Stimulated activated CD8-positive, alpha-beta memory T cell treated with anti-CD3 and anti-CD28 coated beads, Interleukin-7, amount 100 ng/mL, for 48 hours (primary cell): ENCODE data around the gene EVI5.
"Not testable (repeated sequence)": the region's sequence is repeated elsewhere in the genome, so short reads cannot be mapped to it uniquely, and the experiment has no call there.

Experiments used
- DNase-seq, 2 donors: peaks; one replicate each; pipeline ENCODE4 v3.0.0-alpha.2; 2020; ENCODE audit warnings: low read depth in 1 of 2; ENCODE audit errors: extremely low read depth in 1 of 2

EVI5 gene

GRCh38 chr1:92749024-92749634, 35.8 kb downstream of the EVI5 start:
- no peak for DNase-seq

DNA sequence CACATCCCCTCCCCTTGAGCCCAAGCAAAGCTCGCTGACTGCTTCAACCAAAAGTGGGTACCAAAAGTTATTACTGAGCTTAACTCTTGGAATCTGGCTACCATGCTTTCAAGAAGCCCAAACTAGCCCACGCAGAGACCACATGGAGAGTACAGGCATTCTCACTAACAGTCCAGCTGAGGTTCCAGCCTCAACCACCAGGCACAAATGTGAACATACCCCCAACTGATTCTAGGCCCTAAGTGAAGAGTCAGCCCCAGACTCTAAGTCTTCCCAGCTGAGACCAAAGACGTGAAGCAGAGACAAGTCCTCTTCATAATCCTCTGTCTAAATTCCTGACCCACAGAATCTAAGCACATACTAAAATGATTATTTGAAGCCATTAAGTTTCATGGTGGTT, 36.8 kb downstream of the EVI5 start:
- DNase-seq, result no peak

GRCh38 chr1:92747735-92748134, 37.2 kb downstream of the EVI5 start:
- DNase-seq, result no peak

DNA sequence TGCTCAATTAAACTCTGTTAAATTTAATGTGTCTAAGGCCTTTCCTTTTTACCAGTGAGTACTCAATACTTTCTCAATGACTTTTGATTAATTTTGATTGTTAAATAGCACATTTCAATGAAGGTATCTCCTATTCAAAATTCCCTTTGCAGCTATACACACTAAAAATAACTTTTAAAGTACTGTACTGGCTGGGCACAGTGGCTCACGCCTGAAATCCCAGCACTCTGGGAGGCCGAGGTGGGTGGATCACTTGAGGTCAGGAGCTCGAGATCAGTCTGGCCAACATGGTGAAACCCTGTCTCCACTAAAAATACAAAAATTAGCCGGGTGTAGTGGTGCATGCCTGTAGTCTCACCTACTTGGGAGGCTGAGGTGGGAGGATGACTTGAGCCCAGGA, 38.7 kb downstream of the EVI5 start:
- not testable (repeated sequence) for DNase-seq

- no peak for DNase-seq
Observed at GRCh38 chr1:92743221-92743620, 41.7 kb downstream of the EVI5 start.

DNA sequence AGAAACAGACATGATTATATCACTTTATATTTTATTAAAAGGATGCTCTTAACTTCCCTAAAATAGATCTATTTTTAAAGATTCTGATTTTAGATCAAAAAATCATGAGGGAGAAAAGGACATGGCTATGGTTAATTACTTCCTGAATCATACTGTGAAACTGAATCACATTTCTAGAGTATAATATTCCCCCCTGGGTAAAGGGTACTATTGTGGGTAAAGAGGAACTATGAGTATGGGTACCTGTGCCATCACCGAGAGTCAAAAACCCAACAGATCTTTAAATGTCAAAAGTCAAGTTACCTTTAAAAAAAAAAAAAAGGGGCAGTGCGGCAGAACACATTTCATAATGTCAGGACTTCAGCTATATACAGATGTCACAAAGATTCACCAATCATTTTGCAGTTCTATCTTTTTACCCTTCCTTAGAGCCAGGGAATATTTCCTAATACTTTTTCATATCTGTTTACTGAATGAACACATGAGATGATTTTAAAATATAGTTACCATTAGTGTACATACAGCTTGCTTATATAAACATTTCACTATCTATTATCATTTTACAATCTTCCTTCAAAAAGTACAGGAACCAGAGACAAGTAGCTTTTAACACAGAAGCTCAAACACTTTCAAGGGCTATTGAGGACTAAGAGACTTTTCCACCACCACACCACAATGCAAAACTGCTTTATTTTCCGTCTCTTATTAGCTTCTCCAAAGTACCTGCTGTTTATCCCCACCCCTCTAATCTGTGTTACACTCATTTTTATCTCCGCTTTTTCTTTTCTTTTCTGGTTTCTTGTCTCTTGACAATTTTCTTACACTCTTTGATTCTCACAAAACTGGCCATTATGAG, 45.0 kb downstream of the EVI5 start:
- DNase-seq, result no peak

GRCh38 chr1:92736395-92736794, 48.5 kb downstream of the EVI5 start:
- DNase-seq, result no peak

DNA sequence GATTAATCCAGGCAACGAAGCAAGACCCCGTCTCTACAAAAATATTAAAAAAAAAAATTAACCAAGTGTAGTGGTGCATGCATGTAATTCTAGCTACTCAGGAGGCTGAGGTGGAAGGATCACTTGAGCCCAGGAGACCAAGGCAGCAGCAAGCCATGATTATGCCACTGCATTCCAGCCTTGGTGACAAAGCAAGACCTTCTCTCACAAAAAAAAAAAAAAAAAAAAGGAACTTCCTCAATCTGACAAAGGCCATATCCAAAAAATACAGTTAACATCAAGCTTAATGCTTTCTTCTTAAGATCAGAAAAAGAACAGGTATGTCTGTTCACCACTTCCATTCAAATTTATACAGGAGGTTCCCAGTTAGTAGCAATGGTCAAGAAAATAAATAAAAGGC, 54.4 kb downstream of the EVI5 start:
- DNase-seq, result no peak

DNA sequence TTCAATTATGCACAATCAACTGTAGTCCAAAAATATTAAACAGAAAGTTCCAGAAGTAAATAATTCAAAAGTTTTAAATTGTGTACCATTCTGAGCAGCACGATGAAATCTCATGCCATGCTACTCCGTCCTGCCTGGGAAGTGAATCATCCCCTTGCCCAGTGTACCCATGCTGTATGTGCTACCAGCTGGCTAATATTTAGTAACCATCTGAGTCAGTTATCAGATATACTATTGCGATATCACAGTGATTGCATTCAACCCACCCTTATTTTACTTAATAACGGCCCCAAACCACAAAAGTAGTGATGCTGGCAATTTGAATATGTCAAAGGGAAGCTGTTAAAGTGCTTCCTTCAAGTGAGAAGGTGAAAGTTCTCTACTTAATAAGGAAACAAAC, 56.2 kb downstream of the EVI5 start:
- DNase-seq, result no peak

DNA sequence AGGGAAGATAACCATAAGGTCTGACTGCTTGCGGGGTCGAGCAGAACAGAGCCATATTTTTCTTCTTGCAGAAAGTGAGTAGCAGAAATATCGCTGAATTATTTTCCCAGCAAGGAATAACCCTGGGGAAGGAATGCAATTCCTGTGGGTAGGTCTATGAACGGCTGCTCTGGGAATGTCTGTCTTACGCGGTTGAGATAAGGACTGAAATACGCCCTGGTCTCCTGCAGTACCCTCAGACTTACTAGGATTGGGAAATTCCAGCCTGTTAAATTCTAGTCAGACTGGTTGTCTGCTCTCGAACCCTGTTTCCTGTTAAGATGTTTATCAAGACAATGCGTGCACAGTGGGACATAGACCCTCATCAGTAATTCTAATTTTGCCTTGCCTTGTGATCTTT, 61.2 kb downstream of the EVI5 start:
- DNase-seq, result not testable (repeated sequence)

GRCh38 chr1:92721886-92722285, 63.0 kb downstream of the EVI5 start:
- DNase-seq, result no peak

GRCh38 chr1:92721157-92721556, 63.8 kb downstream of the EVI5 start:
- DNase-seq, result not testable (repeated sequence)

GRCh38 chr1:92715476-92715951, 69.4 kb downstream of the EVI5 start:
- DNase-seq, result not testable (repeated sequence)

DNA sequence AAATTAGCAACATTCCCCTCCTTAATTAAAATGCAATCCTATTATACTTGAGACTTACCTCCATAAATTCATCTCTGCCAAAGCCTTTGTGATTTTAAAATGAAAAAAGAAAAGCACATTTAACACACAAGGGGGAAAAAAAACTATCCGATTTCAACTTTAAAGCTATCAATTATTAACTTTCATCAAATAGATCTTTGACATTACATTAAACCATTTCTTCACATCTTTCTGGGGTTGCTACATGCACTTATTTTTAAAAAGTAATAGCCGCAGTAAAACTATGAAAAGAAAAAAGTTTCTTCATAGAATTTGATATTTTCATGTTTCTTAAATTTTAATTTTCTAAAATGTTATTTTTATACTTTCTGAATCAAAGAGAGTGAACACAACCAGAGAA, 71.0 kb downstream of the EVI5 start:
- DNase-seq, result no peak

GRCh38 chr1:92711473-92712165, 73.3 kb downstream of the EVI5 start:
- DNase-seq, result no peak

DNA sequence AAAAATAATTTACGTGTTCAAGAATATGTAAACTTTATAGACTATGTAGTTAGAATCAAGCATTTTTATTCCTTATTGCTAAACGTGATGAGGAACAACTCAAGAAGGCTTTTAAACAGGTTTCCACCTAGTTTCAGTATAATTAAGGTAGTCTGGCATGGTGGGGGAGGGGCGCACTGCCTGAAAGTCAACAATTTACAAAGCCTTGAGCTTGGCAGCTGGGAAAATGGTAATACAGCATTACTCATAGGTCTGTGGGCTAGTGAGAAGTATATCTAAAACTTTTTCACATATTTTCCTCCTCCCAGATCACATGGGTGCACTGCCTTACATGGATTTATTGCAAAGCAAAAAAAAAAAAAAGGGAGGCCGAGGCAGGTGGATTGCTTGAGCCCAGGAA, 75.2 kb downstream of the EVI5 start:
- DNase-seq, result no peak

DNA sequence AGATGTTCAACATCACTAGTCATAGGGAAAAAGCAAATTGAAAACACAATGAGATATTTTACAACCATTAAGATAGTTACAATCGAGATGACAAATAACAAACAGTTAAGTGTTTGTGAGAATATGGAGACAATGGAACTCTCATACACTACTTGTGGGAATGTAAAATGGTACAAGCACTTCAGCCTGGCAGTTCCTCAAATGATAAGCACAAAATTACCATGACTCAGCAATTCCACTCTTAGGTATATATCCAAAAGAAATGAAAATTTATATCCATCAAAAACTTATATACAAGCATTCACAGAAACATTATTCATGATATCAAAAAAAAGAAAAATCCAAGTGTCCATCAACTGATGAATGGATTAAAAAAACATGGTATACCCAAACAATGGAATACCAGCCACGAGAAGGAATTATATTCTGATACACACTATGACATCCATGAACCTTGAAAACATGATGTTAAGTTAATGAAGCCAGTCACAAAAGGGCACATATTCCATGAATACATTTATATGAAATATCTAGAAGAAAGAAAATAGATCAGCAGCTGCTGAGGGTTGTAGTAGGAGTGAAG, 76.4 kb downstream of the EVI5 start:
- DNase-seq, result no peak

DNA sequence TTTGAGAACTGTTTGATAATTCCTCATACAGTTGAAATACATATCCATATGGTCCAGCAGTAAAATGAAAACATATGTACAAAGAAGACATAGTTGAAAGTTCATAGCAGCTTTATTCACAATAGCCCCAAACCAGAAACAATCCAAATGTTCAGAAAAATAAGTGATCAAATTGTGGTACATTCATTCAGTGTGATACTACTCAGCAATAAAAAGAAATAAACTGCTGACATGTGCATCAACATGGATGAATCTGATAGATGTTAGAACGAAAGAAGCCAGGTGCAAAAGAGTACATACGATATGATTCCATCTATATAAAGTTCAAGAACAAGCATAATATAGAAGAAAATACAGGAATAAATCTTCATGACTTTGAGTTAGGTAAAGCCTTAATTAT, 77.2 kb downstream of the EVI5 start:
- DNase-seq, result no peak

- DNase-seq, result no peak
Observed at GRCh38 chr1:92707292-92707691, 77.6 kb downstream of the EVI5 start.

DNA sequence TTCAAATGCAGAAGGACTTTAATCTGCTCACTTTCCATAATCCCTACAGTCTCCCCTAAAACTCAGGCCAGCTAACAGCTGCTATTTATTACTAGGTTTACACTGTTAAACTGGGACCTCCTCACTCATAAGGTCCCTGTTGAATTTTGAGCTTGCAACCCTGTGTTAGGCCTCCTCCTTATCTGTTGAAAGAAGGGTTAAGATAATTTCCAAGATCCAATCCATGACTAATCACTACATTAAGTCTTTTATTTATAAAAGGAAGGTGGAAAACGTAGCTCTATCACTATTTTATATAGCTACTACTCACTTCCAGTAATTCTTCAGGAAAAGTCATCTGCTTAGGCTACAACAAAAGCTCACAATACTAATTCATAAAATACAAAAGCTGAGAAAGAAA, 79.5 kb downstream of the EVI5 start:
- DNase-seq, result no peak

DNA sequence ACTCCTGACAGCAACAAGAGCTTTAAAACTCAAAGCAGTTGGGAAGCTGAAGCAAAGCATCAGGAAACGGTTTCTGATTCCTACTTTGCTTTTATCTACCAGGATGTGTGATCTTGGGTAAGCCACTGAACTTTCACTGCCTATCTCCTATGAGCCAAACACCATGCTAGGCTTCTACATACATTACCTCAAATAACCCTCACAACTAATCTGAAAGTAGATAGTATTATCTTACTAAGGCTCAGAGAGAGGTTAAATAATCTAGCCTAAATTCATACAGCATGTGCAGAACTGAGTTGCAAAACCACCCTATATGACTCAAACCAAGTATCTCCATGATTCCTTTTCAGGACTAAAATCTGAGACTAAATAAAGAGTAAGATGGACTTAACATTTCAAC, 83.8 kb downstream of the EVI5 start:
- no peak for DNase-seq
